NT2/D1 (cell line): ENCODE results near the gene RNFT1.
"Not testable (repeated sequence)": the region's sequence is repeated elsewhere in the genome, so short reads cannot be mapped to it uniquely, and the experiment has no call there.

Experiments
- SUZ12 ChIP-seq: IDR thresholded peaks from 2 replicates; pipeline ENCODE4 v1.6.1; 2011; ENCODE audit not compliant: insufficient read length, insufficient read depth; ENCODE audit errors: extremely low read depth
- YY1 ChIP-seq: IDR thresholded peaks from 2 replicates; pipeline ENCODE4 v1.6.1; 2011; ENCODE audit not compliant: insufficient read length, insufficient read depth
- ZNF274 ChIP-seq: IDR thresholded peaks from 2 replicates; pipeline ENCODE4 v1.6.1; 2011; ENCODE audit warnings: mild to moderate bottlenecking, low read depth, low read length

DNA sequence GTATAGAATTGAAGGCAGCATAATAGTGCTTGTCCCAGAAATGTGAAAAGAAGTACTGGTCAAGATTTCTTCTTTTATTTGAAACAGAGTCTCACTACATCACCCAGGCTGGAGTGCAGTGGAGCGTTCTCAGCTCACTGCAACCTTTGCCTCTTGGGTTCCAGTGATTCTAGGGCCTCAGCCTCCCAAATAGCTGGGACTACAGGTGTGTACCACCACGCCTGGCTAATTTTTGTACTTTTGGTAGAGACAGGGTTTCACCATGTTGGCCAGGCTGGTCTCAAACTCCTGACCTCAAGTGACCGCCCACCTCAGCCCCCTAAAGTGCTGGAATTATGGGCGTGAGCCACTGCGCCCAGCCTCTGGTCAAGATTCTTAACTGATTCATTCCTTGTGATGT lies 43.9 kb downstream of the RNFT1 start:
- not testable (repeated sequence) for TF ChIP-seq ZNF274, YY1, SUZ12
